K562 (cell line): ENCODE data around the gene AGO3. TPM values are rescaled to one million over a fixed set of nuclear protein-coding genes. Genes with fewer than 3 reads are reported as not detected.

ENCODE experiments used
- CEBPZ ChIP-seq: fragments of 150-350 bp; IDR thresholded peaks from 2 replicates; pipeline ENCODE4 v1.6.1; 2014; ENCODE audit warnings: low read depth, mild to moderate bottlenecking, low read length, borderline replicate concordance
- CREM ChIP-seq: IDR thresholded peaks from 2 replicates; pipeline ENCODE4 v1.6.1; 2014; ENCODE audit warnings: antibody characterized with exemption, low read depth
- ETS2 ChIP-seq: IDR thresholded peaks from 2 replicates; pipeline ENCODE4 v1.6.1; 2016; ENCODE audit warnings: borderline replicate concordance, missing genetic modification characterization, mild to moderate bottlenecking, moderate library complexity, missing compliant biosample characterization; ENCODE audit not compliant: poor library complexity, severe bottlenecking
- RB1 ChIP-seq: fragments of 450-650 bp; IDR thresholded peaks from 2 replicates; pipeline ENCODE4 v1.6.1; 2017; ENCODE audit warnings: low read depth, mild to moderate bottlenecking
- ZNF512 ChIP-seq: IDR thresholded peaks from 2 replicates; pipeline ENCODE4 v1.6.1; 2016; ENCODE audit warnings: missing genetic modification characterization, missing compliant biosample characterization
- ZNF717 ChIP-seq: fragments of 250-450 bp; sonication (Bioruptor Pico); IDR thresholded peaks from 2 replicates; pipeline ENCODE4 v1.5.0; 2021
- polyA plus RNA-seq, 8 experiments: library from polyadenylated mRNA; depleted of rRNA in 4 of 8; stranded (reverse) in 5 of 8; unstranded in 3 of 8; fragments of >200 nt; fragmentation: Nextera tagmentation in 2 of 8; fragmentation: Illumina TruSeq in 1 of 8; extraction: Ambion mirVana in 2 of 8; extraction: Trizol in 1 of 8; gene quantifications; 2 replicates each; pipeline versions ENCODE4 v1.2.1 to v1.2.3, GENCODE V29; 2011 to 2014; ENCODE audit warnings: inconsistent platforms in 1 of 8, missing spikeins in 1 of 8
- total RNA-seq, 7 experiments: library from RNA; depleted of rRNA in 6 of 7; stranded (reverse); fragments of >200 nt in 6 of 7; fragmentation: Illumina TruSeq in 2 of 7; extraction: Trizol in 2 of 7; gene quantifications; 2 replicates each; pipeline versions ENCODE4 v1.2.1 to v1.2.3, GENCODE V29; 2011 to 2021; ENCODE audit warnings: low replicate concordance in 1 of 7
- TF ChIP-seq, protein P1 (sequence below): fragments of 200-600 bp; sonication (generic); IDR thresholded peaks from one replicate; pipeline ENCODE4 v1.6.1; 2012; ENCODE audit warnings: mild to moderate bottlenecking, low read depth, low read length, inconsistent platforms
- TF ChIP-seq, protein P2 (sequence below): fragments of 450-650 bp; formaldehyde crosslinking; IDR thresholded peaks from 2 replicates; pipeline ENCODE4 v1.4.0; 2020; ENCODE audit warnings: mild to moderate bottlenecking, moderate library complexity

Gene AGO3
- total and polyA plus RNA-seq, 9 of the 15 experiments (the other 6 are each of a cell fraction or from before 2014, with no cell fraction given), result 4.5 to 41.5 (median 22.7) TPM

GRCh38 chr1:35959304-35959703, 28.4 kb downstream of the AGO3 start (continued):
- TF ChIP-seq, protein P1, sequence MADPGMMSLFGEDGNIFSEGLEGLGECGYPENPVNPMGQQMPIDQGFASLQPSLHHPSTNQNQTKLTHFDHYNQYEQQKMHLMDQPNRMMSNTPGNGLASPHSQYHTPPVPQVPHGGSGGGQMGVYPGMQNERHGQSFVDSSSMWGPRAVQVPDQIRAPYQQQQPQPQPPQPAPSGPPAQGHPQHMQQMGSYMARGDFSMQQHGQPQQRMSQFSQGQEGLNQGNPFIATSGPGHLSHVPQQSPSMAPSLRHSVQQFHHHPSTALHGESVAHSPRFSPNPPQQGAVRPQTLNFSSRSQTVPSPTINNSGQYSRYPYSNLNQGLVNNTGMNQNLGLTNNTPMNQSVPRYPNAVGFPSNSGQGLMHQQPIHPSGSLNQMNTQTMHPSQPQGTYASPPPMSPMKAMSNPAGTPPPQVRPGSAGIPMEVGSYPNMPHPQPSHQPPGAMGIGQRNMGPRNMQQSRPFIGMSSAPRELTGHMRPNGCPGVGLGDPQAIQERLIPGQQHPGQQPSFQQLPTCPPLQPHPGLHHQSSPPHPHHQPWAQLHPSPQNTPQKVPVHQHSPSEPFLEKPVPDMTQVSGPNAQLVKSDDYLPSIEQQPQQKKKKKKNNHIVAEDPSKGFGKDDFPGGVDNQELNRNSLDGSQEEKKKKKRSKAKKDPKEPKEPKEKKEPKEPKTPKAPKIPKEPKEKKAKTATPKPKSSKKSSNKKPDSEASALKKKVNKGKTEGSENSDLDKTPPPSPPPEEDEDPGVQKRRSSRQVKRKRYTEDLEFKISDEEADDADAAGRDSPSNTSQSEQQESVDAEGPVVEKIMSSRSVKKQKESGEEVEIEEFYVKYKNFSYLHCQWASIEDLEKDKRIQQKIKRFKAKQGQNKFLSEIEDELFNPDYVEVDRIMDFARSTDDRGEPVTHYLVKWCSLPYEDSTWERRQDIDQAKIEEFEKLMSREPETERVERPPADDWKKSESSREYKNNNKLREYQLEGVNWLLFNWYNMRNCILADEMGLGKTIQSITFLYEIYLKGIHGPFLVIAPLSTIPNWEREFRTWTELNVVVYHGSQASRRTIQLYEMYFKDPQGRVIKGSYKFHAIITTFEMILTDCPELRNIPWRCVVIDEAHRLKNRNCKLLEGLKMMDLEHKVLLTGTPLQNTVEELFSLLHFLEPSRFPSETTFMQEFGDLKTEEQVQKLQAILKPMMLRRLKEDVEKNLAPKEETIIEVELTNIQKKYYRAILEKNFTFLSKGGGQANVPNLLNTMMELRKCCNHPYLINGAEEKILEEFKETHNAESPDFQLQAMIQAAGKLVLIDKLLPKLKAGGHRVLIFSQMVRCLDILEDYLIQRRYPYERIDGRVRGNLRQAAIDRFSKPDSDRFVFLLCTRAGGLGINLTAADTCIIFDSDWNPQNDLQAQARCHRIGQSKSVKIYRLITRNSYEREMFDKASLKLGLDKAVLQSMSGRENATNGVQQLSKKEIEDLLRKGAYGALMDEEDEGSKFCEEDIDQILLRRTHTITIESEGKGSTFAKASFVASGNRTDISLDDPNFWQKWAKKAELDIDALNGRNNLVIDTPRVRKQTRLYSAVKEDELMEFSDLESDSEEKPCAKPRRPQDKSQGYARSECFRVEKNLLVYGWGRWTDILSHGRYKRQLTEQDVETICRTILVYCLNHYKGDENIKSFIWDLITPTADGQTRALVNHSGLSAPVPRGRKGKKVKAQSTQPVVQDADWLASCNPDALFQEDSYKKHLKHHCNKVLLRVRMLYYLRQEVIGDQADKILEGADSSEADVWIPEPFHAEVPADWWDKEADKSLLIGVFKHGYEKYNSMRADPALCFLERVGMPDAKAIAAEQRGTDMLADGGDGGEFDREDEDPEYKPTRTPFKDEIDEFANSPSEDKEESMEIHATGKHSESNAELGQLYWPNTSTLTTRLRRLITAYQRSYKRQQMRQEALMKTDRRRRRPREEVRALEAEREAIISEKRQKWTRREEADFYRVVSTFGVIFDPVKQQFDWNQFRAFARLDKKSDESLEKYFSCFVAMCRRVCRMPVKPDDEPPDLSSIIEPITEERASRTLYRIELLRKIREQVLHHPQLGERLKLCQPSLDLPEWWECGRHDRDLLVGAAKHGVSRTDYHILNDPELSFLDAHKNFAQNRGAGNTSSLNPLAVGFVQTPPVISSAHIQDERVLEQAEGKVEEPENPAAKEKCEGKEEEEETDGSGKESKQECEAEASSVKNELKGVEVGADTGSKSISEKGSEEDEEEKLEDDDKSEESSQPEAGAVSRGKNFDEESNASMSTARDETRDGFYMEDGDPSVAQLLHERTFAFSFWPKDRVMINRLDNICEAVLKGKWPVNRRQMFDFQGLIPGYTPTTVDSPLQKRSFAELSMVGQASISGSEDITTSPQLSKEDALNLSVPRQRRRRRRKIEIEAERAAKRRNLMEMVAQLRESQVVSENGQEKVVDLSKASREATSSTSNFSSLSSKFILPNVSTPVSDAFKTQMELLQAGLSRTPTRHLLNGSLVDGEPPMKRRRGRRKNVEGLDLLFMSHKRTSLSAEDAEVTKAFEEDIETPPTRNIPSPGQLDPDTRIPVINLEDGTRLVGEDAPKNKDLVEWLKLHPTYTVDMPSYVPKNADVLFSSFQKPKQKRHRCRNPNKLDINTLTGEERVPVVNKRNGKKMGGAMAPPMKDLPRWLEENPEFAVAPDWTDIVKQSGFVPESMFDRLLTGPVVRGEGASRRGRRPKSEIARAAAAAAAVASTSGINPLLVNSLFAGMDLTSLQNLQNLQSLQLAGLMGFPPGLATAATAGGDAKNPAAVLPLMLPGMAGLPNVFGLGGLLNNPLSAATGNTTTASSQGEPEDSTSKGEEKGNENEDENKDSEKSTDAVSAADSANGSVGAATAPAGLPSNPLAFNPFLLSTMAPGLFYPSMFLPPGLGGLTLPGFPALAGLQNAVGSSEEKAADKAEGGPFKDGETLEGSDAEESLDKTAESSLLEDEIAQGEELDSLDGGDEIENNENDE, result no peak
- no peak for TF ChIP-seq ZNF512 (tag)
- TF ChIP-seq ETS2 (tag), result no peak
- TF ChIP-seq RB1, result no peak
- no peak for TF ChIP-seq CREM
- TF ChIP-seq CEBPZ, result no peak
- TF ChIP-seq ZNF717, result no peak
- TF ChIP-seq, protein P2, sequence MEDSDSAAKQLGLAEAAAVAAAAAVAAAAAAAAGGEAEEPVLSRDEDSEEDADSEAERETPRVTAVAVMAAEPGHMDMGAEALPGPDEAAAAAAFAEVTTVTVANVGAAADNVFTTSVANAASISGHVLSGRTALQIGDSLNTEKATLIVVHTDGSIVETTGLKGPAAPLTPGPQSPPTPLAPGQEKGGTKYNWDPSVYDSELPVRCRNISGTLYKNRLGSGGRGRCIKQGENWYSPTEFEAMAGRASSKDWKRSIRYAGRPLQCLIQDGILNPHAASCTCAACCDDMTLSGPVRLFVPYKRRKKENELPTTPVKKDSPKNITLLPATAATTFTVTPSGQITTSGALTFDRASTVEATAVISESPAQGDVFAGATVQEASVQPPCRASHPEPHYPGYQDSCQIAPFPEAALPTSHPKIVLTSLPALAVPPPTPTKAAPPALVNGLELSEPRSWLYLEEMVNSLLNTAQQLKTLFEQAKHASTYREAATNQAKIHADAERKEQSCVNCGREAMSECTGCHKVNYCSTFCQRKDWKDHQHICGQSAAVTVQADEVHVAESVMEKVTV (CRISPR knock-in tag), result no peak
